AG04450 (cell line): ENCODE results near the gene ICE2. TPM values are rescaled to one million over a fixed set of nuclear protein-coding genes. Genes with fewer than 3 reads are reported as not detected.

Experiments
- CTCF ChIA-PET: fragments of 300-600, 350-600 bp; formaldehyde crosslinking; extraction: SDS; loops from one replicate; lab custom pipeline; 2022; ENCODE audit warnings: antibody characterized with exemption, inconsistent platforms; lab: Charles Lee
- POLR2A ChIA-PET: fragments of 350-600 bp; formaldehyde crosslinking; extraction: SDS; loops from one replicate; lab custom pipeline; 2021; ENCODE audit warnings: antibody characterized with exemption, inconsistent platforms; lab: Yijun Ruan, JAX
- DNase-seq: peaks from one replicate; pipeline ENCODE4 v3.0.0-alpha.2; 2011; ENCODE audit warnings: low read depth, low spot score
- H3K27ac ChIP-seq: one replicate; pipeline ENCODE4 v1.5.1; 2012; ENCODE audit warnings: low read depth, low read length, control low read depth
- H3K27me3 ChIP-seq: one replicate; pipeline ENCODE4 v1.6.0; 2012; ENCODE audit warnings: low read length; ENCODE audit not compliant: control insufficient read depth, insufficient read depth
- H3K4me3 ChIP-seq: 2 replicates; pipeline ENCODE4 v1.5.1; 2011; ENCODE audit warnings: mild to moderate bottlenecking, low read depth, low read length, control low read depth
- H3K9me3 ChIP-seq: 2 replicates; pipeline ENCODE4 v1.5.1; 2012; ENCODE audit warnings: low read length; ENCODE audit not compliant: control insufficient read depth, insufficient read depth
- CTCF ChIP-seq: IDR thresholded peaks from 2 replicates; pipeline ENCODE4 v1.5.1; 2011; ENCODE audit warnings: low read depth, low read length, control low read depth, inconsistent platforms
- polyA plus RNA-seq: library from polyadenylated mRNA; depleted of rRNA; stranded (reverse); fragments of >200 nt; gene quantifications from 2 replicates; pipeline ENCODE4 v1.2.3, GENCODE V29; 2011

The ICE2 gene
- polyA plus RNA-seq, 1 experiment, result 29.3 TPM

GRCh38 chr15:60448668-60449360 lies 30.1 kb downstream of the ICE2 start:
- no peaks in the 10 kb centered on the region for H3K9me3 ChIP-seq
- DNase-seq, result no peak
- POLR2A ChIA-PET, result no interaction called here
- TF ChIP-seq CTCF, result no peak
- no peak overlapping the region for H3K4me3 ChIP-seq
- H3K27me3 ChIP-seq, result no peaks in the 10 kb centered on the region
- CTCF ChIA-PET, result interaction anchor here (0.6 to 2.5 kb wide), 6 partner anchors 37 to 121 kb away, joined by 4 to 25 read pairs (median 6); no protein-coding TSS in a partner anchor
- H3K27ac ChIP-seq, result no peak overlapping the region

- Histone ChIP-seq H3K4me3 (no peak overlapping the region), H3K9me3 (no peaks in the 10 kb centered on the region), H3K27me3 (no peaks in the 10 kb centered on the region), H3K27ac (no peak overlapping the region)
- peak; percentile 74 for TF ChIP-seq CTCF
- ChIA-PET CTCF (interaction anchor here (0.6 to 7.0 kb wide), 26 partner anchors 8 to 753 kb away, joined by 3 to 111 read pairs (median 4); no protein-coding TSS in a partner anchor), POLR2A (interaction anchor here (1.2 kb wide), 1 partner anchor 51 kb away, joined by 4 read pairs; no protein-coding TSS in a partner anchor)
- no peak for DNase-seq
Observed at GRCh38 chr15:60444289-60444912, 34.5 kb downstream of the ICE2 start.

GRCh38 chr15:60442763-60443162 lies 36.2 kb downstream of the ICE2 start:
- CTCF ChIA-PET, result interaction anchor here (1.2 to 7.0 kb wide), 7 partner anchors 10 to 751 kb away, joined by 3 to 111 read pairs (median 12); no protein-coding TSS in a partner anchor
- DNase-seq, result no peak
- POLR2A ChIA-PET, result no interaction called here
- no peaks in the 10 kb centered on the region for H3K9me3 ChIP-seq
- no peak overlapping the region for H3K4me3 ChIP-seq
- H3K27ac ChIP-seq, result no peak overlapping the region
- no peak for TF ChIP-seq CTCF
- no peaks in the 10 kb centered on the region for H3K27me3 ChIP-seq

GRCh38 chr15:60442031-60442650 lies 36.8 kb downstream of the ICE2 start:
- ChIA-PET POLR2A (no interaction called here), CTCF (interaction anchor here (0.8 to 7.0 kb wide), 4 partner anchors 79 to 751 kb away, joined by 3 to 111 read pairs (median 47); no protein-coding TSS in a partner anchor)
- no peak for DNase-seq
- Histone ChIP-seq H3K27ac (no peak overlapping the region), H3K27me3 (no peaks in the 10 kb centered on the region), H3K4me3 (no peak overlapping the region), H3K9me3 (no peaks in the 10 kb centered on the region)
- TF ChIP-seq CTCF, result no peak
